ENCODE results near the gene AFDN. TPM values are rescaled to one million over a fixed set of nuclear protein-coding genes. Genes with fewer than 3 reads are reported as not detected.

Gene AFDN
- total RNA-seq, 2 donors from 2014 or later, result 214 to 239 TPM

DNA sequence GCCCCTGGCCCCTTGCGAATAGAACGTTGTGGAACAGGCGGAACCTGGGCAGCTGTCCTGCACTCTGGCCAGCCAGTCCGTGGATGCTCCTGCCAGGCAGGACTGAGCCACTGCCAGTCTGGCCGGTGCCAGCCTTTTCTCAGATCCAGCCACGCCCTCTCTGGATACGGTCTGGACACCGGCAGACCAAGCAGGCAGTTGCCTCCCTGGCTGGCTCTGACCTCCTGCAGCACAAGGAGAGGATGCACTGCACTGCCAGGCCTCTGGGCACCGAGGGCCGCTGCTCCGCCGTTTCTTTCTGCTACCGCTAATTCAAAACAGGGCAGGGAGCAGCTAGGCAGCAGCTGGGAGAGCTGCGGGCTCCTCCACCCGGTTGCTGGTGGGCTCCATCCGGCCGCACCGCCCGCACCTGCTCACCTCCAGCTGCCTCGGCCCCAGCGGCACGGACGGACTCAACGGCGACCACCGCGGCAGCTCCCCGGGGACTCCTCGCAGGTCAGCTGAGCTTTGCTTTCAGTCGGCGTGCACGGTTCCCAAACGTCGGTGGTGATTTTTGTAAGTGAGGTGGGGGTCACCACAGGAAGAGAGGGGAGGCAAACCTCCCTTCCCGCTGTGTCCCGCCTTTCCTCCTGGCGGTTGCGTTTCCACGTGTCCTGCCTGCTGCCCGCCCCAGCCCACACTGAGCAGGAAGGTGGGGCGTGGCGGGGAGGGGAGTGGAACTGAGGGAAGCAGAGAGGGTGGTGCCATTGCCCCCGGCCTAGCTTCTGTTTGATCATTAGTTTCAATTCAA is 30.3 kb upstream of the AFDN start:
- Histone ChIP-seq H3K27me3 (ENCODE audit: control insufficient read depth, insufficient read depth, low read length, poor library complexity, severe bottlenecking) (no peaks in the 10 kb centered on the region), H3K4me1 (ENCODE audit: control insufficient read depth, insufficient read depth, low read length) (no peaks in the 10 kb centered on the region), H3K9me3 (ENCODE audit: control insufficient read depth, low read length) (no peaks in the 10 kb centered on the region), H3K36me3 (ENCODE audit: control insufficient read depth, insufficient read depth, low read length) (no peaks in the 10 kb centered on the region), H3K4me3 (ENCODE audit: low read length) (no peak overlapping the region), H3K9ac (ENCODE audit: extremely low read depth, low read length, poor library complexity, severe bottlenecking) (no peak overlapping the region), H3K27ac (ENCODE audit: low read depth, low read length) (no peak overlapping the region)
- H3K27ac Mint-ChIP-seq, result no peak overlapping the region
- WGBS, 2 experiments (ENCODE audit: insufficient coverage in 1 of 2, insufficient read length in 1 of 2), result 93 to 99% methylated on average over 15 to 43 of the region's 43 CpGs
- peaks cover 33% of the 10 kb centered on the region for H3K4me1 Mint-ChIP-seq
- no peaks in the 10 kb centered on the region for H3K9me3 Mint-ChIP-seq
- peaks cover 17% of the 10 kb centered on the region for H3K27me3 Mint-ChIP-seq (ENCODE audit: insufficient read depth)
- H3K36me3 Mint-ChIP-seq (ENCODE audit: low read depth), result no peaks in the 10 kb centered on the region
- H3K4me3 Mint-ChIP-seq, result no peak overlapping the region
- DNase-seq, result no peak
- TF ChIP-seq, protein P1, sequence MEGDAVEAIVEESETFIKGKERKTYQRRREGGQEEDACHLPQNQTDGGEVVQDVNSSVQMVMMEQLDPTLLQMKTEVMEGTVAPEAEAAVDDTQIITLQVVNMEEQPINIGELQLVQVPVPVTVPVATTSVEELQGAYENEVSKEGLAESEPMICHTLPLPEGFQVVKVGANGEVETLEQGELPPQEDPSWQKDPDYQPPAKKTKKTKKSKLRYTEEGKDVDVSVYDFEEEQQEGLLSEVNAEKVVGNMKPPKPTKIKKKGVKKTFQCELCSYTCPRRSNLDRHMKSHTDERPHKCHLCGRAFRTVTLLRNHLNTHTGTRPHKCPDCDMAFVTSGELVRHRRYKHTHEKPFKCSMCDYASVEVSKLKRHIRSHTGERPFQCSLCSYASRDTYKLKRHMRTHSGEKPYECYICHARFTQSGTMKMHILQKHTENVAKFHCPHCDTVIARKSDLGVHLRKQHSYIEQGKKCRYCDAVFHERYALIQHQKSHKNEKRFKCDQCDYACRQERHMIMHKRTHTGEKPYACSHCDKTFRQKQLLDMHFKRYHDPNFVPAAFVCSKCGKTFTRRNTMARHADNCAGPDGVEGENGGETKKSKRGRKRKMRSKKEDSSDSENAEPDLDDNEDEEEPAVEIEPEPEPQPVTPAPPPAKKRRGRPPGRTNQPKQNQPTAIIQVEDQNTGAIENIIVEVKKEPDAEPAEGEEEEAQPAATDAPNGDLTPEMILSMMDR (conservative IDR thresholded peaks at IDR 0.05), result peak; percentile 29

DNA sequence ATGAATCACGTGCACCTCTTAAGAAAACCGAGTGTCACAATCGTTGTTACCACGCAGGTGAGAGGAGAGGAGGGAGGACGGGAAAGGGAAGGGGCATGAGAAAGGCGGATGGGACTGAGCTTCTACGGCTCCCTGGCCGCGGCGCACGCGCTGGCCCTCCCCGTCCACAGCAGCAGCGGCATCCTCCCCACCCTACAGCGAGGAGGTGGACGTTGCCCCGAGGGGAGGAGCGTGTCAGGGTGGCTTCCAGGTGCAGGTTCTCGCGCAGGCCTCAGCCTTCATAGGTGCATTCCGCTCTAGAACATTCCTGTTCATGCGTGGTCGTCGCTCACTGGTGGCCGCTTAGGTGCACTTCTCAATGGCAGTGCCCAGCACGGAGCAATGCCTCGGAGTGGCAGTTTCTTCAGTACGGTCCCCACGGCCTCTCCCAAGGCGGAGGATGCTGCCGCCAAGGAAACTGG is 29.7 kb upstream of the AFDN start:
- Mint-ChIP-seq H3K4me3 (no peak overlapping the region), H3K9me3 (no peaks in the 10 kb centered on the region), H3K27ac (no peak overlapping the region), H3K4me1 (peaks cover 33% of the 10 kb centered on the region), H3K27me3 (ENCODE audit: insufficient read depth) (peaks cover 16% of the 10 kb centered on the region), H3K36me3 (ENCODE audit: low read depth) (no peaks in the 10 kb centered on the region)
- no peaks in the 10 kb centered on the region for H3K9me3 ChIP-seq (ENCODE audit: control insufficient read depth, low read length)
- H3K9ac ChIP-seq (ENCODE audit: extremely low read depth, low read length, poor library complexity, severe bottlenecking), result no peak overlapping the region
- TF ChIP-seq, protein P1 (conservative IDR thresholded peaks at IDR 0.05), result no peak
- no peaks in the 10 kb centered on the region for H3K36me3 ChIP-seq (ENCODE audit: control insufficient read depth, insufficient read depth, low read length)
- WGBS, 2 experiments (ENCODE audit: insufficient coverage in 1 of 2, insufficient read length in 1 of 2), result 95 to 98% methylated on average over 15 to 31 of the region's 31 CpGs
- DNase-seq, result no peak
- H3K27me3 ChIP-seq (ENCODE audit: control insufficient read depth, insufficient read depth, low read length, poor library complexity, severe bottlenecking), result no peaks in the 10 kb centered on the region
- H3K27ac ChIP-seq (ENCODE audit: low read depth, low read length), result no peak overlapping the region
- H3K4me3 ChIP-seq (ENCODE audit: low read length), result no peak overlapping the region
- no peaks in the 10 kb centered on the region for H3K4me1 ChIP-seq (ENCODE audit: control insufficient read depth, insufficient read depth, low read length)

DNA sequence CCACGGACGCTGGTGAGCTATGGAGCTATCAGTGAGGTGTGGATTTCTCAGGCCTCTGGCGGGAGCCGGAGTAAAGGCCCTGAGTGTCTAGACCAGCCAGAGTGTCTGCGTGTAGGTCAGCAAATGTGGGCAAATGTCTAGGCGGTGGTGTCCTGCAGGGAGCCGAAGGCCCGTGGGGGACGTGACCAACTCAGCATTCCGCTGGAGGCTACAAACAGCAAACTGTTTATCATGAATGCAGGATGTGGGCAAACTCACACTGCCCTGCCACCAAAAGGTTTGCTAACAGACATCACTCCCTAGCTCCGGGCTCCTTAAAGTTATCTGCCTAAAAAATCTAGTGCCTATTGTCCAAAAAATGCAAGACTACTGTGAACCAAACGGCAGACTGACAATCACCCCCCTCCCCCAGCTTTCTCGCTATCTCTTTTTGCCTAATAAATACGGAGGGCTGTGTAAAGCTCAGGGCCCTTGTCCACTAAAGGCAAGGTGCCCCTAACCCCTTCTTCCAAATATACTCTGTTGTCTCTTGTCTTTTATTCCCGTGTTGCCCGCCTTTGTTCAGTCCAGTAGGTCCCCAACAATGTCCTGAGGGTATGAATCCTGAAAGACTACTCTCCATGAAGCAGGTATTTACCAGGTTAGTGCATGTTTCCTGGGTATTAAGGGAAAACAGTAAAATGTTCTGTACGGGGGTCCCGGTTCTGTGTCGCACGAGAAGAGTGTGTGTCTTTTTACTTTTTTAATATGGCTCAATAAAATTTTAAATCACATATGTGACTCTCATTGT is 29.0 kb upstream of the AFDN start:
- H3K36me3 Mint-ChIP-seq (ENCODE audit: low read depth), result no peaks in the 10 kb centered on the region
- Histone ChIP-seq H3K36me3 (ENCODE audit: control insufficient read depth, insufficient read depth, low read length) (no peaks in the 10 kb centered on the region), H3K4me1 (ENCODE audit: control insufficient read depth, insufficient read depth, low read length) (no peaks in the 10 kb centered on the region), H3K4me3 (ENCODE audit: low read length) (no peak overlapping the region), H3K27ac (ENCODE audit: low read depth, low read length) (no peak overlapping the region), H3K9ac (ENCODE audit: extremely low read depth, low read length, poor library complexity, severe bottlenecking) (no peak overlapping the region), H3K27me3 (ENCODE audit: control insufficient read depth, insufficient read depth, low read length, poor library complexity, severe bottlenecking) (no peaks in the 10 kb centered on the region), H3K9me3 (ENCODE audit: control insufficient read depth, low read length) (no peaks in the 10 kb centered on the region)
- WGBS, 2 experiments (ENCODE audit: insufficient coverage in 1 of 2, insufficient read length in 1 of 2), result 88 to 89% methylated on average over 11 to 20 of the region's 20 CpGs
- H3K9me3 Mint-ChIP-seq, result no peaks in the 10 kb centered on the region
- no peak overlapping the region for H3K4me3 Mint-ChIP-seq
- DNase-seq, result no peak
- TF ChIP-seq, protein P1 (conservative IDR thresholded peaks at IDR 0.05), result no peak
- peaks cover 14% of the 10 kb centered on the region for H3K27me3 Mint-ChIP-seq (ENCODE audit: insufficient read depth)
- no peak overlapping the region for H3K27ac Mint-ChIP-seq
- peaks cover 33% of the 10 kb centered on the region for H3K4me1 Mint-ChIP-seq

All from endodermal cell (in vitro differentiated cells).